Astrocyte (in vitro differentiated cells and primary cell): ENCODE data around the gene GPC3.

ENCODE experiments used
- EZH2 ChIP-seq: IDR thresholded peaks from 2 replicates; pipeline ENCODE4 v1.6.1; 2012; ENCODE audit warnings: mild to moderate bottlenecking, low read length, inconsistent platforms; ENCODE audit not compliant: insufficient read depth
- TF ChIP-seq, protein P1 (sequence below): IDR thresholded peaks from 2 replicates; pipeline ENCODE4 v1.5.1; 2011; ENCODE audit warnings: low read depth, mild to moderate bottlenecking, inconsistent platforms, low read length, moderate library complexity; ENCODE audit not compliant: insufficient read depth

GRCh38 chrX:133654811-133655210 lies 330.6 kb downstream of the GPC3 start:
- TF ChIP-seq, protein P1, sequence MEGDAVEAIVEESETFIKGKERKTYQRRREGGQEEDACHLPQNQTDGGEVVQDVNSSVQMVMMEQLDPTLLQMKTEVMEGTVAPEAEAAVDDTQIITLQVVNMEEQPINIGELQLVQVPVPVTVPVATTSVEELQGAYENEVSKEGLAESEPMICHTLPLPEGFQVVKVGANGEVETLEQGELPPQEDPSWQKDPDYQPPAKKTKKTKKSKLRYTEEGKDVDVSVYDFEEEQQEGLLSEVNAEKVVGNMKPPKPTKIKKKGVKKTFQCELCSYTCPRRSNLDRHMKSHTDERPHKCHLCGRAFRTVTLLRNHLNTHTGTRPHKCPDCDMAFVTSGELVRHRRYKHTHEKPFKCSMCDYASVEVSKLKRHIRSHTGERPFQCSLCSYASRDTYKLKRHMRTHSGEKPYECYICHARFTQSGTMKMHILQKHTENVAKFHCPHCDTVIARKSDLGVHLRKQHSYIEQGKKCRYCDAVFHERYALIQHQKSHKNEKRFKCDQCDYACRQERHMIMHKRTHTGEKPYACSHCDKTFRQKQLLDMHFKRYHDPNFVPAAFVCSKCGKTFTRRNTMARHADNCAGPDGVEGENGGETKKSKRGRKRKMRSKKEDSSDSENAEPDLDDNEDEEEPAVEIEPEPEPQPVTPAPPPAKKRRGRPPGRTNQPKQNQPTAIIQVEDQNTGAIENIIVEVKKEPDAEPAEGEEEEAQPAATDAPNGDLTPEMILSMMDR = no peak
- no peak for TF ChIP-seq EZH2
